ENCODE data around the gene CEP57L1.
A peak's percentile ranks its signal among the peaks of the same experiment; 100 is the strongest.

The CEP57L1 gene

GRCh38 chr6:109073344-109074132 lies 21.8 kb upstream of the CEP57L1 start:
- peak; percentile 83 for DNase-seq (ENCODE audit: low read depth)
- no peak overlapping the region for H3K4me3 ChIP-seq (ENCODE audit: control insufficient read depth, low read depth, low read length)
- TF ChIP-seq CTCF (conservative IDR thresholded peaks at IDR 0.05; ENCODE audit: control insufficient read depth, insufficient read depth, low read depth, low read length): peak; percentile 66

DNA sequence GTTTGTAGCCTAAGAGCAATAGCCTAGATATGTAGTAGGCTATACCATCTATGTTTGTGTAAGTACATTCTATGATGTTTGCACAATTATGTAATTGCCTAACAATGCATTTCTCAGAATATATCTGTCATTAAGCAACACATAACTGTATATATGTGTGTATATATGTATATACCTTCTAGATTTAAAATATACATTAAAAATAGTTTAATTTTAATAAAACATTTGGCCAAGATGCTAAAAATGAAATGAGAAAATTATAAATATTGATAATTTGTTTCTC lies 21.2 kb upstream of the CEP57L1 start:
- TF ChIP-seq CTCF (conservative IDR thresholded peaks at IDR 0.05; ENCODE audit: control insufficient read depth, insufficient read depth, low read depth, low read length): no peak
- DNase-seq (ENCODE audit: low read depth): no peak
- H3K4me3 ChIP-seq (ENCODE audit: control insufficient read depth, low read depth, low read length): no peak overlapping the region

DNA sequence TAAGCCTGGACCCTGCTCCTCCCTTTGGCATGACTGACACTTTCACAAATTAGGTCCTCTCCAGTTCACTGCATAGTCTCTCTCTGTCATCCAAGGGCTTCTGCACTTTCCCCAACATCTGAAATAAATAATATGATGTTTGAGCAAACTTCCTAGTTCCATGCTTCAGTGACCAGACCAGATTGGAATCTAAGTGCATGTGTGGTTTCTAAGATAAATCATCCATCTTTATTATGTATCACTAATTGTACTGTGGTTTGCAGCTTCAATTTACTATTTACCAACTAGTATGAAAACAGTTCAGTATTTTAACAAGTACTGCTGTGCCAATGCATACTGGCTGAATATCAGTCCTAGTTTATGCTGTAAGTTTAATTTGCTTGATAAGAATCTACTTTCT lies 19.4 kb upstream of the CEP57L1 start:
- no peak for TF ChIP-seq CTCF (conservative IDR thresholded peaks at IDR 0.05; ENCODE audit: control insufficient read depth, insufficient read depth, low read depth, low read length)
- no peak overlapping the region for H3K4me3 ChIP-seq (ENCODE audit: control insufficient read depth, low read depth, low read length)
- peak; percentile 74 for DNase-seq (ENCODE audit: low read depth)

GRCh38 chr6:109076377-109076776 lies 18.9 kb upstream of the CEP57L1 start:
- no peak overlapping the region for H3K4me3 ChIP-seq (ENCODE audit: control insufficient read depth, low read depth, low read length)
- no peak for DNase-seq (ENCODE audit: low read depth)
- no peak for TF ChIP-seq CTCF (conservative IDR thresholded peaks at IDR 0.05; ENCODE audit: control insufficient read depth, insufficient read depth, low read depth, low read length)

- H3K4me3 ChIP-seq (ENCODE audit: control insufficient read depth, low read depth, low read length): no peak overlapping the region
- TF ChIP-seq CTCF (conservative IDR thresholded peaks at IDR 0.05; ENCODE audit: control insufficient read depth, insufficient read depth, low read depth, low read length): no peak
- DNase-seq (ENCODE audit: low read depth): no peak
These were observed 15.3 kb upstream of the CEP57L1 start for GRCh38 chr6:109079981-109080380.

DNA sequence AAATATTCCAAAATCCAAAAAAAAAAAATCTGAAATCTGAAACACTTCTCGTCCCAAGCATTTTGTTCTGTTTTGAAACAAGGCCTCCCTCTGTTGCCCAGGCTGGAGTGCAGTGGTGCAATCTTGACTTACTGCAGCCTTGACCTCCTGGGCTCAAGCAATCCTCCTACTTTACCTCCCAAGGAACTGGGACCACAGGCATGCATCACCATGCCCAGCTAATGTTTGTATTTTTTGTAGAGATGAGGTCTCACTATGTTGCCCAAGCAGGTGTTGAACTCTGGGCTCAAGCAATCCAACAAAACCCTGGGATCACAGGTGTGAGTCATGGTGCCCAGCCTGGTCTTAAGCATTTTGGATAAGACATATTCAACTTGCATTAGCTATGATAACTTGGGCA lies 14.3 kb upstream of the CEP57L1 start:
- no peak for DNase-seq (ENCODE audit: low read depth)
- TF ChIP-seq CTCF (conservative IDR thresholded peaks at IDR 0.05; ENCODE audit: control insufficient read depth, insufficient read depth, low read depth, low read length): no peak
- H3K4me3 ChIP-seq (ENCODE audit: control insufficient read depth, low read depth, low read length): no peak overlapping the region
